HEK293 (cell line): ENCODE data around the gene UNC5CL.

Experiments used
- CTCF ChIA-PET: fragments of 350-600 bp; formaldehyde crosslinking; extraction: SDS; loops from one replicate; lab custom pipeline; 2021; ENCODE audit warnings: antibody characterized with exemption; lab: Yijun Ruan, JAX
- POLR2A ChIA-PET: fragments of 300-600 bp; formaldehyde crosslinking; extraction: SDS; loops from one replicate; lab custom pipeline; 2020; ENCODE audit warnings: antibody characterized with exemption, inconsistent platforms; lab: Yijun Ruan, JAX
- H3K27ac ChIP-seq: fragments of 200-500 bp; sonication (Bioruptor generic); 2 replicates; pipeline ENCODE4 v1.5.1; 2014; ENCODE audit warnings: low read depth, low read length, control low read depth, inconsistent platforms; ENCODE audit errors: extremely low read depth
- H3K36me3 ChIP-seq, 2 experiments: fragments of 200-500 bp in 1 of 2; sonication (Bioruptor generic) in 1 of 2; 1 replicate in 1 of 2; 2 replicates in 1 of 2; pipeline ENCODE4 v1.5.1; 2014 to 2017; ENCODE audit warnings: inconsistent platforms in 2 of 2, low read length in 2 of 2; ENCODE audit not compliant: control insufficient read depth in 2 of 2, insufficient read depth in 1 of 2
- H3K4me1 ChIP-seq: fragments of 200-500 bp; sonication (Bioruptor generic); 2 replicates; pipeline ENCODE4 v1.5.1; 2014; ENCODE audit warnings: mild to moderate bottlenecking, low read length, inconsistent platforms; ENCODE audit not compliant: control insufficient read depth, insufficient read depth
- H3K4me3 ChIP-seq: 2 replicates; pipeline ENCODE4 v1.5.1; 2011; ENCODE audit warnings: low read depth, mild to moderate bottlenecking, control low read depth, low read length, moderate library complexity
- H3K9me3 ChIP-seq: fragments of 200-500 bp; sonication (Bioruptor generic); 2 replicates; pipeline ENCODE4 v1.5.1; 2014; ENCODE audit warnings: low read depth, low read length, inconsistent platforms; ENCODE audit not compliant: control insufficient read depth, insufficient read depth
- ELK4 ChIP-seq: IDR thresholded peaks from 2 replicates; pipeline ENCODE4 v1.6.1; 2011; ENCODE audit warnings: mild to moderate bottlenecking, low read depth, low read length, borderline replicate concordance
- FEZF1 ChIP-seq: fragments of 450-650 bp; formaldehyde crosslinking; IDR thresholded peaks from 2 replicates; pipeline ENCODE4 v1.5.1; 2016; ENCODE audit warnings: missing biosample characterization, missing genetic modification characterization
- INSM2 ChIP-seq: fragments of 450-650 bp; formaldehyde crosslinking; IDR thresholded peaks from 2 replicates; pipeline ENCODE4 v1.5.1; 2016; ENCODE audit warnings: missing biosample characterization, missing genetic modification characterization
- KLF16 ChIP-seq: fragments of 450-650 bp; formaldehyde crosslinking; IDR thresholded peaks from 2 replicates; pipeline ENCODE4 v1.5.1; 2017; ENCODE audit warnings: missing biosample characterization, missing genetic modification characterization
- MEIS1 ChIP-seq: sonication (generic); formaldehyde crosslinking; IDR thresholded peaks from 2 replicates; pipeline ENCODE4 v1.8.1; 2022; ENCODE audit warnings: missing genetic modification reagents, mild to moderate bottlenecking, borderline replicate concordance
- PRDM10 ChIP-seq: fragments of 450-650 bp; formaldehyde crosslinking; IDR thresholded peaks from 2 replicates; pipeline ENCODE4 v1.5.1; 2016; ENCODE audit warnings: missing biosample characterization, missing genetic modification characterization
- SCRT2 ChIP-seq: fragments of 450-650 bp; formaldehyde crosslinking; IDR thresholded peaks from 2 replicates; pipeline ENCODE4 v1.5.1; 2016; ENCODE audit warnings: missing biosample characterization, missing genetic modification characterization
- ZBTB17 ChIP-seq: fragments of 450-650 bp; formaldehyde crosslinking; IDR thresholded peaks from 2 replicates; pipeline ENCODE4 v1.5.1; 2016; ENCODE audit warnings: missing biosample characterization, missing genetic modification characterization
- ZEB2 ChIP-seq: fragments of 450-650 bp; formaldehyde crosslinking; IDR thresholded peaks from 2 replicates; pipeline ENCODE4 v1.5.1; 2016; ENCODE audit warnings: missing biosample characterization, missing genetic modification characterization
- ZNF2 ChIP-seq: fragments of 450-650 bp; formaldehyde crosslinking; IDR thresholded peaks from 2 replicates; pipeline ENCODE4 v1.5.1; 2016; ENCODE audit warnings: missing biosample characterization, missing genetic modification characterization
- ZNF335 ChIP-seq: fragments of 450-650 bp; formaldehyde crosslinking; conservative IDR thresholded peaks from 2 replicates; pipeline ENCODE4 v1.5.1; 2016; ENCODE audit warnings: missing biosample characterization, missing genetic modification characterization
- ZNF341 ChIP-seq: fragments of 450-650 bp; formaldehyde crosslinking; IDR thresholded peaks from 2 replicates; pipeline ENCODE4; 2016; ENCODE audit warnings: low read depth, missing biosample characterization, missing genetic modification characterization
- ZNF362 ChIP-seq: fragments of 450-650 bp; formaldehyde crosslinking; IDR thresholded peaks from 2 replicates; pipeline ENCODE4 v1.5.1; 2016; ENCODE audit warnings: missing biosample characterization, missing genetic modification characterization
- ZNF366 ChIP-seq: fragments of 450-650 bp; formaldehyde crosslinking; conservative IDR thresholded peaks from 2 replicates; pipeline ENCODE4 v1.5.1; 2016; ENCODE audit warnings: missing biosample characterization, missing genetic modification characterization
- ZNF394 ChIP-seq: fragments of 450-650 bp; formaldehyde crosslinking; IDR thresholded peaks from 2 replicates; pipeline ENCODE4 v1.5.1; 2016; ENCODE audit warnings: missing biosample characterization, missing genetic modification characterization, mild to moderate bottlenecking, moderate library complexity, borderline replicate concordance
- ZNF518A ChIP-seq: fragments of 450-650 bp; formaldehyde crosslinking; conservative IDR thresholded peaks from 2 replicates; pipeline ENCODE4 v1.5.1; 2016; ENCODE audit warnings: low read depth, missing biosample characterization, missing genetic modification characterization
- ZNF521 ChIP-seq: fragments of 450-650 bp; formaldehyde crosslinking; IDR thresholded peaks from 2 replicates; pipeline ENCODE4 v1.5.1; 2017; ENCODE audit warnings: missing biosample characterization, mild to moderate bottlenecking, missing genetic modification characterization
- ZNF600 ChIP-seq: fragments of 450-650 bp; formaldehyde crosslinking; IDR thresholded peaks from 2 replicates; pipeline ENCODE4 v1.5.1; 2016; ENCODE audit warnings: missing biosample characterization, missing genetic modification characterization
- ZNF76 ChIP-seq: fragments of 450-650 bp; formaldehyde crosslinking; IDR thresholded peaks from 2 replicates; pipeline ENCODE4; 2016; ENCODE audit warnings: low read depth, missing biosample characterization, missing genetic modification characterization, borderline replicate concordance

The UNC5CL gene

GRCh38 chr6:41073968-41074691 is 35.1 kb upstream of the UNC5CL start:
- CTCF ChIA-PET, result interaction anchor here (0.7 to 2.4 kb wide), 3 partner anchors 9 to 246 kb away, joined by 3 to 11 read pairs (median 5); no protein-coding TSS in a partner anchor
- Histone ChIP-seq H3K36me3 (peaks cover under 1 to 13% of the 10 kb centered on the region in 2 experiments; a peak in 1 of 3 replicates), H3K4me1 (0 out of 2 replicates have a peak, but pooled peaks cover 2% of the 10 kb centered on the region), H3K9me3 (no peaks in the 10 kb centered on the region), H3K27ac (peak overlapping the region; percentile 94), H3K4me3 (peak overlapping the region; percentile 95)
- TF ChIP-seq ZBTB17 (tag by site-specific recombination) (peak; percentile 72), KLF16 (tag by site-specific recombination) (no peak), ZNF366 (tag by site-specific recombination) (0 out of 2 replicates have a peak, but pooled peaks have one; percentile 26), FEZF1 (tag by site-specific recombination) (peak; percentile 85), ZNF521 (no peak), ZNF335 (tag by site-specific recombination) (peak; percentile 81), MEIS1 (no peak), PRDM10 (peak; percentile 90), ZNF600 (tag by site-specific recombination) (no peak), ZNF341 (tag by site-specific recombination) (peak; percentile 71), ZNF362 (tag by site-specific recombination) (peak; percentile 81), ZNF2 (tag by site-specific recombination) (peak; percentile 37; the same call in 1 of the 2 replicates), ZEB2 (tag by site-specific recombination) (peak; percentile 39; the same call in 1 of the 2 replicates), SCRT2 (peak; percentile 54; the same call in 1 of the 2 replicates), ZNF394 (tag by site-specific recombination) (peak; percentile 14; the same call in 1 of the 2 replicates), INSM2 (0 out of 2 replicates have a peak, but pooled peaks have one; percentile 24)
- POLR2A ChIA-PET, result interaction anchor here (0.6 to 1.5 kb wide), 2 partner anchors 246 to 500 kb away, joined by 3 to 6 read pairs; no protein-coding TSS in a partner anchor

GRCh38 chr6:41073203-41073967 is 34.4 kb upstream of the UNC5CL start:
- Histone ChIP-seq H3K27ac (peak overlapping the region; percentile 94), H3K36me3 (peaks cover 0 to 11% of the 10 kb centered on the region in 2 experiments; a peak in 1 of 3 replicates), H3K4me3 (peak overlapping the region; percentile 95), H3K9me3 (no peaks in the 10 kb centered on the region), H3K4me1 (0 out of 2 replicates have a peak, but pooled peaks cover 2% of the 10 kb centered on the region)
- CTCF ChIA-PET, result interaction anchor here (0.7 to 1.3 kb wide), 2 partner anchors 9 to 36 kb away, joined by 3 to 4 read pairs; no protein-coding TSS in a partner anchor
- POLR2A ChIA-PET, result interaction anchor here (0.8 to 1.5 kb wide), 10 partner anchors 10 to 247 kb away, joined by 3 to 8 read pairs (median 4); no protein-coding TSS in a partner anchor
- TF ChIP-seq ZNF518A (tag by site-specific recombination) (no peak), ZNF76 (no peak), ELK4 (no peak)
